Measurements from ENCODE around the gene KIF12.

Gene KIF12

DNA sequence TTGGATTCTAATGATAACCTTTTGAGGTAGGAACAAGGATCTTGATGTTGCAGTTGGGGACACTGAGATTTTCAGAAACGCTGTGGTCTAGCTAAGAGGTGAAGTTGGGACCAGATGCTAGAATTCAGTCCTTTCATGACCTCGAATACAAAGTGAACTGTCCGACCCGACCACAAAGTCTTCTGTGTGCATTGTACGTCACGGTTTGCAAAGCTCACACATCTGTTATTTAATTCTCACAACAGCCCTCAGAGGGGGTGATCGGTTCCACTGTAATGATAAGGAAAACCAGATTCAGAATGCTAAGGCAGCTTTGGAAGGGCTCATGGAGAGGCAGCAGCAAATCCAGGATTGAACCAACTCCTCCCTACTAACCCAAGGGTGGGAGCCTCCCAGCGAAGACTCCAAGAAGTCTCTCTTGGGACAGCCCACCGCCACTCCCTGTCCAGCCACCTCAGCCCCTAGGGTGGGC, 16.6 kb upstream of the KIF12 start:
- DNase-seq = no peak
- Mint-ChIP-seq H3K27ac (no peak overlapping the region), H3K9me3 (no peaks in the 10 kb centered on the region), H3K36me3 (ENCODE audit: low read depth) (no peaks in the 10 kb centered on the region), H3K4me1 (peaks cover 32% of the 10 kb centered on the region), H3K27me3 (ENCODE audit: low read depth, poor library complexity) (peaks cover 23% of the 10 kb centered on the region), H3K4me3 (no peak overlapping the region)
- TF ChIP-seq, protein P1, sequence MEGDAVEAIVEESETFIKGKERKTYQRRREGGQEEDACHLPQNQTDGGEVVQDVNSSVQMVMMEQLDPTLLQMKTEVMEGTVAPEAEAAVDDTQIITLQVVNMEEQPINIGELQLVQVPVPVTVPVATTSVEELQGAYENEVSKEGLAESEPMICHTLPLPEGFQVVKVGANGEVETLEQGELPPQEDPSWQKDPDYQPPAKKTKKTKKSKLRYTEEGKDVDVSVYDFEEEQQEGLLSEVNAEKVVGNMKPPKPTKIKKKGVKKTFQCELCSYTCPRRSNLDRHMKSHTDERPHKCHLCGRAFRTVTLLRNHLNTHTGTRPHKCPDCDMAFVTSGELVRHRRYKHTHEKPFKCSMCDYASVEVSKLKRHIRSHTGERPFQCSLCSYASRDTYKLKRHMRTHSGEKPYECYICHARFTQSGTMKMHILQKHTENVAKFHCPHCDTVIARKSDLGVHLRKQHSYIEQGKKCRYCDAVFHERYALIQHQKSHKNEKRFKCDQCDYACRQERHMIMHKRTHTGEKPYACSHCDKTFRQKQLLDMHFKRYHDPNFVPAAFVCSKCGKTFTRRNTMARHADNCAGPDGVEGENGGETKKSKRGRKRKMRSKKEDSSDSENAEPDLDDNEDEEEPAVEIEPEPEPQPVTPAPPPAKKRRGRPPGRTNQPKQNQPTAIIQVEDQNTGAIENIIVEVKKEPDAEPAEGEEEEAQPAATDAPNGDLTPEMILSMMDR (IDR thresholded peaks at IDR 0.05) = no peak

DNA sequence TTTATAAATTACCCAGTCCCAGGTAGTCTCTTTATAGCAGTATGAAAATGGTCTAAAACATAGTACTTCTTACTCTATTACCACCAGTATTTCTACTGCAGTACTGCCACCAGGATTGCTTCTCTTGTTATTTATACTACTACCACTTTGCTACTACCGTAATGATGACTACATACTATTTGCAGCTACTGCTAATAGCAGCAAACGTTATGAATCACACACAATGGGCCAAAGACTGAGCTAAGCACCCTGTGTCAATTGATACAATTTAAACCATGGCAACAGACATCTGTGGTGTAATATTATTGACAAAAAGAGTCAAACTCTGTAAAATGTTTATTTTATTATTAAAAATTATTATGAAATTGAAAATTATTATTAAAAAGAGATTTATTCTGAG, 15.3 kb upstream of the KIF12 start:
- Mint-ChIP-seq H3K27ac (no peak overlapping the region), H3K4me1 (peaks cover 19% of the 10 kb centered on the region), H3K36me3 (ENCODE audit: low read depth) (no peaks in the 10 kb centered on the region), H3K9me3 (no peaks in the 10 kb centered on the region), H3K27me3 (ENCODE audit: low read depth, poor library complexity) (peaks cover 23% of the 10 kb centered on the region), H3K4me3 (no peak overlapping the region)
- TF ChIP-seq, protein P1 (IDR thresholded peaks at IDR 0.05) = no peak
- no peak for DNase-seq

DNA sequence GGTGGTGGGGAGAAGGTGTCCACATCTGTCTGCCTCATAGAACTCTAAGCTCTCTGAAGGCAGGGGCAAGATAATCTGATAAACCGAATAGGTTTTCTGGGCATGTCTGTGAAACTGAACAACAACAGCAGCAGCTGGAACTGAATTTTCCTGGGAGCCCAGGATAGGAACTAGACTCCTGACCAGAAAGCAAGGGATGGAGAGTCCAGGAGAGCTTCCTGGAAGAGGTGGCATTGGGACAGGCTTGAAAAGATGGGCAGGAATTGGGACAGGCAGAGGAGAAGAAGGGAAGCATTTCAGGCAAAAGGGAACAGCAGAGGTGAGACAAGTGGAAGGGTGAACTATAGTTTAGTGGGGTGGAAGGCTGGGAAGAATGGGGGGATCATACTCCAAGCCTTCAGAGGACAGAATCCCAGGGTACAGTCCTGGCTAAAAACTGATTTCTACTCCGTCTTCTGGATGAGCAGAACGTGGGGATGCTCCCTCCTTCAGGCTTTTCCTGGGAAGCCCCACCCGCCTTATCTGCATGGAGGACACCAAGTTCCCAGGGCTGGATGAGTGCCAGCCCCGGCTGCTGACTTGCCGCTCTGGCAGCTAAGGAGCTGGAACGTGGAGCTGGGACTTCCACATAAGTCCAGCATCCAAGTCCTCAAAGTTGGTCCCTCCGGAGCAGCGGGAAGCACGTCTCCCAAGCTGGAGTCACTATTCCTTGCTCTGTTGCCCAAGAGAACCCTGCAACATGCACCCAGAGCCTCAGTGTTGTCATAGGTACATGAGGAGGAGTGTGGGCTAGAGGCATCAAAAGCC, 13.9 kb upstream of the KIF12 start:
- Mint-ChIP-seq H3K36me3 (ENCODE audit: low read depth) (no peaks in the 10 kb centered on the region), H3K4me1 (peaks cover 21% of the 10 kb centered on the region), H3K4me3 (peak overlapping the region; percentile 8), H3K27ac (no peak overlapping the region), H3K9me3 (no peaks in the 10 kb centered on the region), H3K27me3 (ENCODE audit: low read depth, poor library complexity) (peaks cover 21% of the 10 kb centered on the region)
- DNase-seq = no peak
- TF ChIP-seq, protein P1 (IDR thresholded peaks at IDR 0.05) = no peak

DNA sequence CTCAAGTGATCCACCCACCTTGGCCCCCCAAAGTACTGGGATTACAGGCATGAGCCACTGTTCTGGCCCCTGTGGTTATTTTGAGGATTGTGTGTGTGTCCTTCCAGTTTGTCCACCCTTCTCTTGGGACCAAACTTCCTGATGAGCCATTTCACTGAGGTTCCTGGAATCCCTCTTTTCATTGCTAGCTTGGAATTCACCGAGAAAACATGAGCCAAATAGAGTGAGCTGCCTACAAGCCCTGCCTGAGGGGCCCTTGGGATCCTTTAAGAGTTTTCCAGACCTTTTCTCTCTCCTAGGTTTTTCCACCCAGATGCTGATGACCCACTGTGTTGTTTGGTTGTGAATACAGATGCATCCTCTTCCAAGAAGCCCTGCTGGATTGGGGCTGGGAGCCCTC, 13.2 kb upstream of the KIF12 start:
- Mint-ChIP-seq H3K9me3 (no peaks in the 10 kb centered on the region), H3K4me3 (no peak overlapping the region), H3K27ac (no peak overlapping the region), H3K4me1 (peaks cover 15% of the 10 kb centered on the region), H3K27me3 (ENCODE audit: low read depth, poor library complexity) (peaks cover 21% of the 10 kb centered on the region), H3K36me3 (ENCODE audit: low read depth) (no peaks in the 10 kb centered on the region)
- DNase-seq = no peak
- TF ChIP-seq, protein P1 (IDR thresholded peaks at IDR 0.05) = no peak

DNA sequence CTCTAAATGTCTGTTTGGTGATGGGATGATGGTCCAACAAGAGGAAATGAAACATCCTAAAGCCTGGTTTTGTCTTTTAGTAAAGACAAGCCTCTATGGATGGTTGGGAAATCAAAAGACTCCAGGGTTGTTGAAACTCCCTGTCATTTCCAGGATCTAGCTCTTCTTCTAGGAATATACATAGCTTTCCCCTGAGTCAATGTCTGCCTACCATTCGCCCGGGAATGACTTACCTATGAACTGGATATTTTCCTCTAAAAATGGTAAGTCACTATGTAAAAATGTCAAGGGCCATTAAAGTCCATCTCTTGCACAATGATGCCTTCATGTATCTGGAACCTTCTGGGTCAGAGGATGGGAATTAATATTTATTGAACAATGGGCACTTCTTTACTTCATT, 11.1 kb upstream of the KIF12 start:
- no peak overlapping the region for H3K4me3 Mint-ChIP-seq
- peaks cover 14% of the 10 kb centered on the region for H3K4me1 Mint-ChIP-seq
- no peak for DNase-seq
- peaks cover 28% of the 10 kb centered on the region for H3K27me3 Mint-ChIP-seq (ENCODE audit: low read depth, poor library complexity)
- TF ChIP-seq, protein P1 (IDR thresholded peaks at IDR 0.05) = no peak
- H3K27ac Mint-ChIP-seq = no peak overlapping the region
- H3K36me3 Mint-ChIP-seq (ENCODE audit: low read depth) = no peaks in the 10 kb centered on the region
- H3K9me3 Mint-ChIP-seq = no peaks in the 10 kb centered on the region

DNA sequence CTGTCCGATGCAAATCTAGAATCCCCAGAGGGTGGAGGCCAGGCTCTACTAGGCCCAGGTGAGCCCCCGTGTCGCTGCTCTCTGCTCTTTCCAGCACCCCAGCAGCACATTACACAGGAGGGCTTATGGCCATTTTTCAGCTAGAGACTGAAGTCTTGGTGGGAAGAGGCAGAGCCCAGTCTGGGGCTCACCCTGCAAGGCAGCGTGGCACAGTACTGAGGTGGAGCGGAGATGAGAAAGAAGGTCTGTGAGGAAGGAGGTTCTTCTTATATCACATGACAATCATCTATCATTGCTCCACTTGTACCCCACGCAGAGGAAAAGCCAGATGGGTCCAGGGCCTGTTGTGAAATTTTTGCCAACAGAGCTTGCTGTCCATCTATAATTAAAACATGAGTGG, 10.0 kb upstream of the KIF12 start:
- DNase-seq = no peak
- Mint-ChIP-seq H3K27ac (no peak overlapping the region), H3K27me3 (ENCODE audit: low read depth, poor library complexity) (peaks cover 39% of the 10 kb centered on the region), H3K36me3 (ENCODE audit: low read depth) (no peaks in the 10 kb centered on the region), H3K9me3 (no peaks in the 10 kb centered on the region), H3K4me1 (peaks cover 14% of the 10 kb centered on the region), H3K4me3 (no peak overlapping the region)
- TF ChIP-seq, protein P1 (IDR thresholded peaks at IDR 0.05) = no peak
